ENCODE results near the gene OTOG.
"Not testable (repeated sequence)": the region's sequence is repeated elsewhere in the genome, so short reads cannot be mapped to it uniquely, and the experiment has no call there.

The OTOG gene

DNA sequence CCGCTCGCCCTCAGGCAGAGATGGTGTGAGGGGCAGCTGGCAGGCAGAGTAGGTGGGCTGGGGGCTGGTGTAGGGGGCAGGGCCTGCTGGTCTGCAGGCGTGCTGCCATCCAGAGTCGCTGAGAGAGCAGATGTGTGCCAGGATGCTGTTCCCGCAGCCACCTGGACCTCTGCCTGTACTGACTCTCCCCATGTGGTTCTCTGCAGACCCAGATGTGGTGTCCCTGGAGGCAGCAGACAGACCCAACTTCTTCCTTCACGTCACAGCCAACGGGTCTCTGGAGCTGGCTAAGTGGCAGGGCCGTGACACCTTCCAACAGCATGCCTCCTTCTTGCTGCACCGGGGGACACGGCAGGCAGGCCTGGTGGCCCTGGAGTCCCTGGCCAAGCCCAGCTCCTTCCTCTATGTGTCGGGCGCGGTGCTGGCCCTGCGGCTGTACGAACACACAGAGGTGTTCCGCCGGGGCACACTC is 58.6 kb downstream of the OTOG start:
- DNase-seq (ENCODE audit: low read depth) = no peak

DNA sequence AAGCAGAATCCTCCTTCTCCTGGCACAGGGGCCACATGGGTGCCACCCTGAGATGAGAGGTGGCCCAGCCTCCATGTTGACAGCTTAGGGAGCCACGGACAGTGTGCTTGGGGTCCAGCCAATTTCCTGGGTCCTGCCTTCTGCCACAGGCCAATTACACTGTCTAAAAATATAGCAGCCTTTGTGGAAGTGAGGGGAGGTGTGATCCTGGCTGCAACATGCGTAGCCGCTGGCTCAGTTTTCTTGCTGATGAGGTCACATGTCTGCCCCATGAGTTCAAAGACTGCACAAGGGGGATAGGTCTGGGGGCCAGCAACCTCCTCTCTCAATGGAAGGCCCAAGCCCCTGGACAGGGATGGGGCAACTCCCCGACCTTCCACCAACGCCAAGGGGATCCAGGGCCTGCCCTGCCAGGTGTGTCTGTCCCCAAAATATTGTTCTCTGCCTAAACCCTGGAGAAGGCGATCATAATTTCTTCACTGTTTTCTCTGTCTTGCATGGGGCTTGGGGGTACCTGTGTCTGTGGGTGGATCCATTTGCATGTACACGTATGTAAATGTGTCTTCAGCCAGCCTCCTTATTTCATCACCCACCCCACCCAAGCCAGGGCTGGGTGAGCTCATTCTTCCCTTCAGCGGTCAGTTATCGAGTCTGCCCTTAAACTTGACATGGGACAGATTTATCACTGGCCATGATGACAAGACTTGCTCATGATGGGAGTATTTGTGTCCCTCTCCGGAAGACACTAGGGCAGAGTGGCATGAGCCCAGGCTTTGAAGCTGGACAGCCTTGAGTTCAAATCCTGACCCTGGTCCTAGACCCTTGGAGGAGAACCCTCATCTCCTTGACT is 59.4 kb downstream of the OTOG start:
- no peak for DNase-seq (ENCODE audit: low read depth)

DNA sequence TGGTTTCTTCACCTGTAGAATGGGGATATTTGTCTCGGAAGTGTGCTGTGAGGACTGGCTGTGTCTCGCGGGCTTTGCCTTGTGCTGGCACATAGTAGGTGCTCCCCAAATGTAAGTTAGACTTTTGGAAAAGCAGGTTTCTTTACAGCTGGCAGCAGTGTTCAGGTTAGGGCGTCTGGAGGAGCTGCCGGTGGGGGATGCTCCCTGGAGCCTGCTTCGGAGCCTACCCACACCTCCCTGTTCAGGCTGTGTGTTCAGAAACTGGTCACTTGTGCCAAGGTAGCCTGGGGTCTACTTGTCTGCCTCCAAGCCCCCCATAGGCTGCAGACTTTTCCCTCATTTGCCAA is 60.0 kb downstream of the OTOG start:
- DNase-seq (ENCODE audit: low read depth) = no peak

DNA sequence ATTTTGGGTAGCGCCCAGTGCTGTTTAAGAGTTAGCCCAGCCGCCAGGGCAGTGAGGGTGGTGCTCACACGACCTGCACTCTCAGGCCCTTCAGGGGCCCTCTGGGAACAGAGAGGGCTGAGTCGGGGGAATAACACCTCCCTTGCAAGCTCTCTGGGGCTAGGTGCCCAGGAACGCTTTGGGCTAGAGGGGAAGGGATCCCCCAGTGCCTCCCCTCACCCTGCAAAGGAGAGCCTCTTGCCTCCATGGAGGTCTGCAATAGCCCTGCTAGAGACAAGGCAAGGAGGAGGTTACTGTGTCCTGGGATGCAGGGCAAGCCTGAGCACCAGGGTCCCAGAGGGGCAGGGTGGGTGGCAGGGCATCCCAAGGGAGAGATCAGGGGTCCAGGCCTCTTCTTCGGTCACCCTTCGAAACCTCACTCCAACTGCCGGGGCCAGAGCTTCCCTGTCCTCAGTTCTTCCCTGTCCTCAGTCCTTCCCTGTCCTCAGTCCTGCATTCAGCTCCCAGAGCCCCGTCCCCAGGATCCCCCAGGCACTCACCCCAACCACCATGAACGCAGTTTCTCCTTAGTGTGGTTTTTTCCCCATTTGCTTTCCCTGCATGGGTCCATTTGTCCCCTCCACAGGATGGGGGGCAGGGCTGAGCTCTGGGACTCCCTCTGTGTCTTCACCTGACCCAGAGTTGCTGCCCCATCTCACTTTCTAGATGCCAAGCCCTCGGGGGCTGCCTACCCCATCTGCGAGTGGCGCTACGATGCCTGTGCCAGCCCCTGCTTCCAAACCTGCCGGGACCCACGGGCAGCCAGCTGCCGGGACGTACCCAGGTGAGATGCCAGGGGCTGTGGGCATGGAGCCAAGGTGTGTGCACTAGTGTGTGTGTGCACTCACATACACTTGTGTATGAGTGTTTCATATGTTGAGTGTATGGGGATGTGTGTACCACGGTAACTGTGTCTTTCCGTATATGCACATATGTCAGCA is 60.8 kb downstream of the OTOG start:
- DNase-seq (ENCODE audit: low read depth) = no peak

DNA sequence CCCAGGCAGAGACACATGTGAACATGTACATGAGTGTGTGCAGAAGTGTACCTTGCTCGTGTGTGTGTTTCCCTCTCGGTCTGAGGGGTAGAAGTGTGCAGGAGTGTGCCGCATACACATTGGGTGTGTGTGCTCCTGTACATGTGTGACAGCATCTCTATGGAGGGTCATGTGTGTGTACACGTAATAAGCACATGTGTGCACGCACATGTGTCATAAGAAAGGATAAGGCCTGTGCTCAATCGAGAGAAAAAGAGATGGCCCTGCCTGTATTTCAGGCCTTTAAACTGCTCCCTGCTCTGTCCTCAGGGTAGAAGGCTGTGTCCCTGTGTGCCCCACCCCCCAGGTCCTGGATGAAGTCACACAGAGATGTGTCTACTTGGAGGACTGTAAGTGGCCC is 61.8 kb downstream of the OTOG start:
- DNase-seq (ENCODE audit: low read depth) = no peak

DNA sequence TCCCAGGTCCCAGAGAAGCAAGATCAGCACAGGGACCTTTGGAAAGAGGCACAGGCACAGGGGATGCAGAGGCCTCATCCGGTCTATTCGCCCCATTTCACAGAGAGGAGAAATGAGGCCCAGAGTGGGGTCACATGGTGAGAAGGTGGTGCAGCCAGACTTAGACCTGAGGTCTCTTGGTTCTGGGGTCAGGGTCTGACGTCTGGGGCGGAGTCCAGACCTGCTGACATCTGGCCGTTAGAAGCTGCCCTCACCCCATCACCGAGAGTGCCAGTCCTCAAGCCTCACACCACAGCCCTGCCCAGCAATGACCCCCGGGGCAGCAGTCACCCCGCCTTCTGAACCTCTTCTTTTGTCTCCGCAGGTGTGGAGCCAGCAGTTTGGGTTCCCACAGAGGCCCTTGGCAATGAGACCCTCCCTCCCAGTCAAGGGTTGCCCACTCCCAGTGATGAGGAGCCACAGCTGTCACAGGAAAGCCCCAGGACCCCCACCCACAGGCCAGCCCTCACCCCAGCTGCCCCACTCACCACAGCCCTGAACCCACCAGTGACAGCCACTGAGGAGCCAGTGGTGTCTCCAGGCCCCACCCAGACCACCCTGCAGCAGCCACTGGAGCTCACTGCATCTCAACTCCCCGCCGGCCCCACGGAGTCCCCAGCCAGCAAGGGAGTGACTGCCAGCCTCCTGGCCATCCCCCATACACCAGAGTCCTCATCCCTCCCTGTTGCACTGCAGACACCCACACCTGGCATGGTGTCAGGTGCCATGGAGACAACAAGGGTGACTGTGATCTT is 62.4 kb downstream of the OTOG start:
- no peak for DNase-seq (ENCODE audit: low read depth)

DNA sequence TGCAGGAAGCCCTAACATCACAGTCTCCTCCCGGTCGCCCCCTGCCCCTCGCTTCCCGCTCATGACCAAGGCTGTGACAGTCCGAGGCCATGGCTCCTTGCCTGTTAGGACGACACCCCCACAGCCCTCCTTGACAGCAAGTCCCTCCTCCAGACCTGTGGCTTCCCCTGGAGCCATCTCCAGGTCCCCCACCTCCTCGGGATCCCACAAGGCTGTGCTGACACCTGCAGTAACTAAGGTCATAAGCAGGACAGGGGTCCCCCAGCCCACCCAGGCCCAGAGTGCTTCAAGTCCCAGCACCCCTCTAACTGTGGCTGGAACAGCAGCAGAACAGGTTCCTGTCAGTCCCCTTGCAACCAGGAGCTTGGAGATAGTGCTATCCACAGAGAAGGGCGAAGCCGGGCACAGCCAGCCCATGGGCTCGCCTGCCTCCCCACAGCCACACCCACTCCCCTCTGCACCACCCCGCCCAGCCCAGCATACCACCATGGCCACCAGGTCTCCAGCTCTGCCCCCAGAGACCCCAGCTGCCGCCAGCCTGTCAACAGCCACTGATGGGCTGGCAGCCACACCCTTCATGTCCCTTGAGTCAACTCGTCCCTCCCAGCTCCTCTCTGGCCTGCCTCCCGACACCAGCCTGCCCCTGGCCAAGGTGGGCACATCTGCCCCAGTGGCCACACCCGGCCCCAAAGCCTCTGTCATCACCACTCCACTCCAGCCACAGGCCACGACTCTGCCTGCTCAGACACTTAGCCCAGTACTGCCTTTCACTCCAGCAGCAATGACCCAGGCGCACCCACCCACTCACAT is 63.2 kb downstream of the OTOG start:
- no peak for DNase-seq (ENCODE audit: low read depth)

DNA sequence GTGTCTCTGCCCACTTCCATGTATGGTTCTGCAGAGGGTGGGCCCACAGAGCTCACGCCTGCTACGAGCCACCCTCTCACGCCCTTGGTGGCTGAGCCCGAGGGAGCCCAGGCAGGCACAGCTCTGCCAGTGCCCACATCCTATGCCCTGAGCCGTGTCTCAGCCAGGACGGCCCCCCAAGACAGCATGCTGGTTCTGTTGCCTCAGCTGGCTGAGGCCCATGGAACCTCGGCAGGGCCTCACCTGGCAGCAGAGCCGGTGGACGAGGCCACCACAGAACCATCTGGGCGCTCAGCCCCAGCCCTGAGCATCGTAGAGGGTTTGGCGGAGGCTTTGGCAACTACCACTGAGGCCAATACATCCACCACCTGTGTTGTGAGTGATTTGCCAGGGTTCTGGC is 64.0 kb downstream of the OTOG start:
- DNase-seq (ENCODE audit: low read depth) = no peak

DNA sequence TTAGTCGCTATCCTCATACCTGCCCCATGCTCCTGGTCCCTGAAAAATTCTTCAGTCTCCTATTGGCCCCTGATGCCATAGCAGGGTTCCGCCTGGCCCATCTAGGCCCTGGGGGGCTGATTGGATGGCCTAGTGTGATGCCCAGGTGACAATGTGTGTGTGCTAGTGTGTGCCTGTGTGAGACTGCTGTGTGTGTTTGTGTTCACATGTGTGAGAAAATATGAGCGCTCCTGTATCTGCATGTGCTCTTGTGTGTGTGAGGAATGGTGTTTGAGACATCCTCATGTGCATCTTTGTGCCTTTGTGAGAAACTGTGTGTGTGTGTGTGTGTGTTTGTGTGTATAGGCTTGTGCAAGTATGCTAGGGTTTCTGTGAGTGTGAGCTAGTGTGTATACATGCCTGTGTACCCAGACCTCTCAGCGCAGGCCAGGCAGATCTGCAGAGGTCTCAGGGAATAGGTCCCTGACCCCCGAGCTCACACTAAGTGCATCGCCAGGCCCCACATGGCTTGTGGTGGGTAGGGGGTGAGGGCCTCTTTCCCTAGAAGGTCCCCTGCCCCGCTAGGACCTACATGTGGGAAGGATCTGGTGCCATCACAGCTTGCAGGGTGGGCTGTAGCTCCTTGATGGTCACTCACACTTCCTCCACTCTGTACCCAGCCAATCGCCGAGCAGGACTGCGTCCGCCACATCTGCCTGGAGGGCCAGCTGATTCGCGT is 64.6 kb downstream of the OTOG start:
- DNase-seq (ENCODE audit: low read depth) = no peak

DNA sequence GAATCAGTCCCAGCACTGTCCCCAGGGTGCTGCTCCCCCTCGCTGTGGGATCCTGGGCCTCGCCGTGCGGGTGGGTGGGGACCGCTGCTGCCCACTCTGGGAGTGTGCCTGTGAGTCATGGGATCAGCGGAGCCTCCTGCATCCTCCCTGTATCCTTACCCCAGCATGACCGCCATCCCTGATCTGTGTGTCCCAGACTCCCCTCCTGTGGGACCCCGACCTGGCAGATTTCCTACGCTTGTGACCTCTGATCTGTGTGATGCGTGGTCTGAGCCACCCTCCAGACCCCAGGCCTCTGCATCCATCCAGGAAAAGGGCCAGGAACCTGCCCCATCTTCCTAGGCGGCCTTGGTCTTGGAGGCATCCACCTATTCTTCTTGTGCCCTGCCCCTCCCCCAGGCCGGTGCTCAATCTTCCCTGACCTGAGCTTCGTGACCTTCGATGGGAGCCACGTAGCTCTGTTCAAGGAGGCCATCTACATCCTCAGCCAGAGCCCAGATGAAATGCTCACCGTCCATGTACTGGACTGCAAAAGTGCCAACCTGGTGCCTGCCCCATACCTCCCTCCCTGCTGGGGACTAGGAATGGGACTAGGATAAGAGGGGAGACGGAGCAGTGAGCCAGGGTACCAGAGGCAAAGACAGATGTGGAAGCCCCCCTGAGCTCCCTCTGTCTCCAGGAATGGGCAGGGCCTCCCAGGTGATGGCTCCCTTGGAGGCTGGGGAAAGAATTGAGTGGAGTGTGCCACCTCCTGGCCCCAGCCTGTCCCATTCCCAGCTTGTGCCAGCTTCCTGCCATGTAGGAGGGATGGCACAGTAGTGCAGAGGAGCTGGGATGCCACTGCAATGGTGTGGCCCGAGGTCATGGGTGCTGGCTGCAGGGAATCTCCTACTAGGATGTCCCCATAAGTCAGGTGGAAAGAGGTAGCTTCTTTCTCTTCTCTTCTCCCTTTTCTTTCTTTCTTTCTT is 65.4 kb downstream of the OTOG start:
- DNase-seq (ENCODE audit: low read depth) = no peak

DNA sequence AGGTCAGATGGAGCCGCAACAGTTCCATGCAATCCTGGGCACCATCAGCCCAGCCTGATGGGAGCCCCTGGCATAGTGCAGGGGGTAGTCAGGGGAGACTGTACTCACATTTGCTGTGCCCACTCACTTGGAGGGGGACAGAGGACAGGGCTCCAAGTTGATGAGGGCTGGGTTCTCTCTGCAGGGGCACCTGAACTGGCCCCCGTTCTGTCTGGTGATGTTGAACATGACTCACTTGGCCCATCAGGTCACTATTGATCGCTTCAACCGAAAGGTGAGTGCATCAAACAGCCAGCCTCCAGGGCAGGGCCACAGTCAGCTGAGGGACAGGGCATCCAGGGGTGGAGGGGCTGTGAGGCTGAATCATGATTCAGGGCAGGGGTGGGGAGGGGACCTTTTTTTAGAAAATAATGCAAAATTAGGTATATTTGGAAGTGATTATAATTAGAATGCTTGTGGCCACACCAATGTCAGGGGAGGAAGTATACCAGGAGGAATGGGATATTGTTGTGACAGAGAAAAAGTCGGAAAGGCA is 66.4 kb downstream of the OTOG start:
- DNase-seq (ENCODE audit: low read depth) = no peak

DNA sequence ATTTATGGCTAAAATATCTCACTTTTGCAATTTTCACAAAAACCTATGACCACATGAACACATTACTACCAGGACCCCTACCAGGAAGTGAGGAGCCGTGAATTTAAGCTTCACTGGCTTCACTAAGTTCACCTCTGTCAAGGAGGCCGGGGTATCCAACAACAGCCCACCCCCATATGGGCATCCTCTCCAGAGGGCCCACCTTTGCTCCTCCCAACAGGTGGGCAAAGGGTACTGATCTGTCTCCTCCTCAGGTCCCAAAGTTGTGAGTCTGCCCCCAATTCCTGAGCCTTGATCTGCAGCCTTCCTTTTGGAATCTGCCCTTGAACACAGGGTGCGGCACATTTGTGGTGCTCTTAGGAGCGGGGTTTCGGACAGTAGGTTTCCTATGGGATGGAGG is 66.9 kb downstream of the OTOG start:
- DNase-seq (ENCODE audit: low read depth) = no peak

DNA sequence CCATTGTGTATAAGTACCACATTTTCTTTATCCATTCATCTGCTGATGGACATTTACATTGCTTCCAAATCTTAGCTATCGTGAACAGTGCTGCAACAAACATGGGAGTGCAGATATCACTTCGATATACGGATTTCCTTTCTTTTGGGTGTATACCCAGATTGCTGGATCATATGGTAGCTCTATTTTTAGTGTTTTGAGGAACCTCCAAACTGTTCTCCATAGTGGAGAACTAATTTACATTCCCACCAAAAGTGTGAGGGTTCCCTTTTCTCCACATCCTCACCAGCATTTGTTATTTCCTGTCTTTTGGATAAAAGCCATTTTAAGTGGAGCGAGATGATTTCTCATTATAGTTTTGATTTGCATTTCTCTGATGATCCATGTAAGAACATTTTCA is 75.7 kb downstream of the OTOG start:
- not testable (repeated sequence) for DNase-seq (ENCODE audit: low read depth)

DNA sequence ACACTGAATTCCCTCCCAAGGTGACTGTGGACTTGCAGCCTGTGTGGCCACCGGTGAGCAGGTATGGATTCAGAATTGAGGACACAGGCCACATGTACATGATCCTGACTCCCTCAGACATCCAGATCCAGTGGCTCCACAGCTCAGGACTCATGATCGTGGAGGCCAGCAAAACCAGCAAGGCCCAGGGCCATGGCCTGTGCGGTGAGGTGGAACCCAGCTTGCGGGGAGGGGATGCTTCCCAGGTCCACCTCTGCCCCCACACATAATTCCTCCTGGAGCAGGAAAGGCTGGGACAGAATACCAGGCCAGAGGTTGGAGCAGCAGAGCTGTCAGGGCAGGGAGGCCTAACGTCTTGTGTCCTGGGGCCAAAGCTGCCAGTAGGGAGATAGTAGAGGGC is 82.1 kb downstream of the OTOG start:
- DNase-seq (ENCODE audit: low read depth) = no peak

DNA sequence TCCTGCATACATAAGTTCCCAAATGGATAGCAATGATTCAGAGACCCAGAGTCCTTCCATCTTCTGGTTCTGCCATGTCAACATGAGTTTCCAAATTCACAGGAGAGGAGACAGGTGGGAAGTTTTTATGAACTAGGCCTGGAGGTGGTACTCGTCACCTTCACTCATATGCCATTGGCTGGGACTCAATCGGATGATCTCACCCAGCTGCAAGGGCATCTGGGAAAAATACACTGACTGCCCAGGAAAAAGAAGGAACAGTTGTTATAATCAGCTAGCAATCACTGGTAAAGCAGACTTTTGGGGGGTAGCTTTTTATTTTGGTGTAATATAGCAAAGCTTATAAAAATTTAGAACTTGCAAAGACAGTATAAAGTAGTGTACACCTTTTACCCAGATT is 83.9 kb downstream of the OTOG start:
- DNase-seq (ENCODE audit: low read depth) = no peak

DNA sequence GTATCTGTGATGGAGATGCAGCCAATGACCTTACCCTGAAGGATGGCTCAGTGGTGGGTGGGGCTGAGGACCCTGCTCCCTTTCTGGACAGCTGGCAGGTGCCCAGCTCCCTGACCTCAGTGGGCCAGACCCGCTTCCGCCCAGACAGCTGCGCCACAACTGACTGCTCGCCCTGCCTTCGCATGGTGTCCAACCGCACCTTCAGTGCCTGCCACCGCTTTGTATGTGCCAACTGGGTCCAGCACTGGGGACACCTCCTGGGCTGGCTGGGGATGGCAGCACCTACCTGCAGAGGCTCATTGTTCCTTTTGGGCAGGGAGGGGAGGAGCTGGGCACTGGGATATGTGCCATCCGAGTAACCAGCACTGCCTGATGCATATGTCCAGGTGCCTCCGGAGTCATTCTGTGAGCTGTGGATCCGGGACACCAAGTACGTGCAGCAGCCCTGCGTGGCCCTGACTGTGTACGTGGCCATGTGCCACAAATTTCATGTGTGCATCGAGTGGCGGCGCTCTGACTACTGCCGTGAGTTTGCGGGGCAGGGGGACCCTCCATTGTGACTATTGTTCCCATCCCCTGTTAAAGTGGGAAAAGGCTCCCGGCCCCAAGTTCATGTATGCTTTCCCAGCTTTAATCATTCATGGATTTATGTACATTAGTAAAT is 84.8 kb downstream of the OTOG start:
- DNase-seq (ENCODE audit: low read depth) = no peak

DNA sequence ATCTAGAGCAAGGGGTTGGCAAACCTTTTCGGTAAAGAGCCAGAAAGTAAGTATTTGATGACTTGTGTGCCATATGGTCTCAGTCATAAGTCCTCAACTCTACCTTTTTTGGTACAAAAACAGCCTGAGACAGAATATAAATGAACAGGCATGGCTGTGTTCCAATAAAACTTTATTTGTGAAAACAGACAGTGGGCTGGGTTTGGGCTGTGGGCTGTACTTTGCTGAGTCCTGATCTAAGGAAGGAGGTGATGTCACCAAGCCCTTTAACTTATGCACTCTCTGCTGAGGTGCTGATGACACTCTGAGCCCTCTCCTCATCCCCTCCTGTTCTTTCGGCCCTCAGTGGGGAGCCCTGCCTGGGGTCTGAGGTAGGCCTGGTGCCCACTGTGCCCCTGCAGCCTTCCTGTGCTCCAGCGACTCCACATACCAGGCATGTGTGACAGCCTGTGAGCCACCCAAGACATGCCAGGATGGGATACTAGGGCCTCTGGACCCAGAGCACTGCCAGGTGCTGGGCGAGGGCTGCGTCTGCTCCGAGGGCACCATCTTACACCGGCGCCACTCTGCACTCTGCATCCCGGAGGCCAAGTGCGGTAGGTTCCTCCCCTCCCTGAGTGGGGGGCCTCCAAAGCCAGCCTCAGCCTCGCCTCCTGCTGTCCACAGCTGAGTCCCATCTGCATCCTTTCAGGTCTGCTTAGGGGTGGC is 86.4 kb downstream of the OTOG start:
- DNase-seq (ENCODE audit: low read depth) = no peak

Measured in stimulated activated CD8-positive, alpha-beta memory T cell treated with anti-CD3 and anti-CD28 coated beads, Interleukin-4, amount 100 ng/mL, for 24 hours (primary cell).